ENCODE measurements around the gene HIVEP3.
A peak's percentile ranks its signal among the peaks of the same experiment; 100 is the strongest.

Gene HIVEP3

GRCh38 chr1:41621256-41621655, 297.5 kb downstream of the HIVEP3 start:
- FAIRE-seq: no peak

DNA sequence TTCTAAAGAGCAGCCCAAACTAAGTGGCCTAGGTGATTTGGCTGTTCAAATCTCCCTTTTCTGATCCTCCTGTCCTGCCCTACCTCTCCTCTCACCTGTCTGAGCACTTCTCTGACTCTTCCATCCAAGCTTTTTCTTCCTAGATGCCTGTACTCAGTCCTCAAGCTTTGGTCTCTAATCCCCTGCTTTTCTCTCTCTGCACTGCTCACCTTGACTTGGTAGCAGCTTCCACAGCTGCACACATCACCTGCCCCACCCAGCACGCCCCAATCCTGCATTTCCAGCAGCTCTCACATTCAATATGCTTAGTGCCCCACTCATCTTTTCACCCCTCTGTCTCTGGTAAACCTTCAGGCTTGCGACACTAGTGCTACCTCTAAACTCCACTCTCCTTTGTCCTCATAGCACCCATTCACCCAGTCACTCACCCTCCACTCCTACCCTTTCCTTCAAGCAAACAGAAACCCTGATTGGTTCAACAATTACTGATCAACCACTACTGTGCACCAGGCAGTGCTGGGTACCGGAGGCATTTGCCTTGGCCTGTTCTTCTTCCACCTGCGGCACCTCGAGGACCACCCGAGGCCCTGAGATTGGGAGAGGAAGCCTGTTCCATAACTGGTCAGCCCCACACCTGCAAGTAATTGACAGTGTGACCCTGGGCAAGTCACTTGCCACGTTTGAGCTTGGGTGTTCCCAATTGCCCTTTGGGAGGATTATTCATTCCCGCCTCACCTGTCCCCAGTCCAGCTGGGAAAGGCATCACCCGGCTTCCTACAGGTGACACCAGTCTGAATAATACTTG, 298.2 kb downstream of the HIVEP3 start:
- FAIRE-seq: no peak

DNA sequence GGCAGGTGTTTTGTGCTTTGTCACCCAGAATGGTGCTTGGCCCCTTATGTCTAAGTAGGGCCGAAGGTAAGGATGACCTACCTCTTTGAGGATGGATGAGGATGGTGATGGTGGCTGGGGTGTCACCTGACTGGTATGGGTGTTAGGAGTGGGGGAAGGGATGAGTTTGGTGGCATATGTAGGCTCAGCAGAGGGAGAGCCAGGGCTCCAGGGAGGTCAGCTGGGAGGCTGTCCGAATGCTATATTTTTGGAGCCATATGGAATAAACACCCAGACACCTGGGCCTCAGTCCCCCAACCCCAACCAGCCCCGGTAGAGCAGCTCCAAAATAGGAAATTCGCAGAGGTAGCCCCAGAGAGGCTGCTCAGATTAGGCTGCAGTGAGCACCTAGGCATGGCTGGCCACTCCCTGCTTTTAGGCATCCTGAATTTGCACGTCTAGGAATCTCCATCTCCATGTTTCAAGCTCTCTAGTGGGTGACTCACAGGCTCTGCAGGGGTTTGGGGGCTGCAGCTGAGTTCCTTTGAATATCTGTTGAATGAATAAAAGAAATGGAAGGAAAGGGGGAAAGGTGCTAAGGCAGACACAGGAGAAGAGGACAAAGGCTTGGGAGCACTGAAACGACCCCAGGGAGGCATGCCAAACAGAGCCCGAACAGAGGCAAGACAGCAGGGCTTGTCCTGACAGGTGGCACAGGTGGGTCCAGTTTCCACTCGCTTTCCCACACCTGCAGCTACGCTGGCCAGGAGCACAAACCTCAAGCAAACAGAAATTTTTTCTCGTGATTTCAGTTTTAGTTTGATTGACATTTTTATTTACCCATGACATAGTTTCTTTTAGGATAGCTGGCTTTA, 299.0 kb downstream of the HIVEP3 start:
- FAIRE-seq: no peak

GRCh38 chr1:41618871-41619270, 299.9 kb downstream of the HIVEP3 start:
- no peak for FAIRE-seq

DNA sequence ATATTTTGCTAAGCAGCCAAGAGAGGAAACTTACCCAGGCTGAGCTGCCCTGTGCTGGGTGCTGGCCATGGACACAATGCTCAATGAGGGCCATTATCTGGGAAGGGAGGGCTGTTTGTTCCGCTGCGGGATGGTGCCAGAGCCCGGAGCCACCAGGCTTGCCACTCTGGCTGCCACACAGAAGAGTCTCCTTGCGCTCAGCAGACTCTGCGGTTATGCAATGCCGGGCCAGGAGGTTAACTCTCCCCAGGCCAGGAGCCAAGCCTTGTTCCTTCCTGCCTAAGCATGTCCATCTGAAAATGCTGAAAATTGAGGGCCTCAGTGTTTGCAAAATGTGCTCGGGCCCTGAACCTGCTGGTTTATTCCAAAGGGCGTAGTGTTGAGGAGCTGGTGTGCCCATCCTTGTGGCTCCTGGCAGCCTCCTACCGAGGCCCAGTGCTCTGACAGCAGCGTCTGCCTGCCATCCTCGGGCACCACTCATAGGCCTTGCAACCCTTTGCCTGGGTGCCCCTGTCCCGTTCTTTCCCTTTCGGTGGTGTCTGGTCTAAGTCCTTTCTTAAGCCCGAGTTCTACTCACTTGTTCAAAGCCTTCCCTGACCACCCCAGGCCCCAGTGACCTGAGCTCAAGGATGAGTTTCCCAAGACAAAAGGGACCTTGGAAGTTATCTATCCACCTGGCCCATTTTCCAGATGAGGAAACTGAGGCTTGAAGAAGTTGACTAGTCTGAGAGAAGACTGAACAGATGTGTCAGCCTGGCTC, 300.5 kb downstream of the HIVEP3 start:
- no peak for FAIRE-seq

DNA sequence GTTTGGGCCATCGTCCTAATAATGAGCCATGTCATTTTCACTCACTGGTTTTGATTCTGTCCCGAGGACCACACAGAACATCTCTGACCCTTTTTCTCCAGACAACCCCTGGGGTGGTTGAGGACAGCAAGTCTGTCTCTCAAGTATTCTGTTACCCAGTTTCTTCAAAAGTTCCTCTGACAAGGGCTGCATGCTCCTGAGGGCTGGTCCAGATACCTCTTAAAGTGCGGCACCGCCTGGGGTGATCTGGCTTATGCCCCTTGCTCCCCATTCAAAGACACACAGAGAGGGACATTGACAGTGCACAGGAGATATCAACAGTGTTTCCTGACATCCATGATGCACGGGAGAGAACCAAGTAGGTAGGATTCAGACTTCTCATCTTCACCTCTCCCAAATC, 301.4 kb downstream of the HIVEP3 start:
- FAIRE-seq: no peak

GRCh38 chr1:41616563-41616962, 302.2 kb downstream of the HIVEP3 start:
- FAIRE-seq: no peak

GRCh38 chr1:41615981-41616380, 302.7 kb downstream of the HIVEP3 start:
- no peak for FAIRE-seq

- no peak for FAIRE-seq
Measured at GRCh38 chr1:41615316-41615715, 303.4 kb downstream of the HIVEP3 start.

DNA sequence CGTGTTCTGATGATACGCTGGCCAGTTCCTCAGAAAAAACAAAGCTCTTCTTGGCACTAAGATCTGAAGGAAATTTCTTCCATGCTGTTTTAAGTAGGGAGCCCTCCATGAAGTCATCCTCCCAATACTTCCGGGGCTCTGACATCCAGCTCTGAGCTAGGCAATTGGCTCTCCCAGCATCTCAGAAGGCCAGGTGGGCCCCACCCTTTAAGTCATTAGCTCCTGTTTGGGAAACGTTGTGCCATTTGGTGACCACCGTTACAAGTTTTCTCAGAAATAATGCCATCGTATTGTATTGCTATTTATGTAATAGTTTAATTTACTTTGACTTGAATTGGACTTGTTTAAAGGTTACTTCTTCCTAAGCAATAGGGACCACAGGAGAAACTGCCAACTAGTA, 303.9 kb downstream of the HIVEP3 start:
- no peak for FAIRE-seq

GRCh38 chr1:41613689-41614574, 304.8 kb downstream of the HIVEP3 start:
- FAIRE-seq: no peak

DNA sequence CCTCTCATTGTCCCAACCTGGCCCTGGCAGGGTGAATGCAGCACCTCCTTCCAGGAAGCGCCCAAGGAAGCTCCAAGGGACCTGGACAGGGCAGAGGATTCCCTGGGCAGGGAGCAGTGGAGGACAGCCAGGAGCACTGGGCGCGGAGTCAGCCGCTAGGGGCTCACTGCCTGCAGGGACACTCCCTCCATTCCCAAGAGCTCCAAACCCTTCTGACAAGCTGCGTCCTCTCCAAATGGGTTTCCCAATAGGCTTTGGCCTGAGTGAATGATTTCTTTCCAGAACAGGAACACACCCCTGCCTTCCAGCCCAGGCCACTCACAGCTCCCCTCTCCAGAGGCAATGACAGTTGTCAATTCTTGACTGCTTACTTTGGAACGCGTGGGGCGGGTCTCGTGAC, 305.8 kb downstream of the HIVEP3 start:
- FAIRE-seq: no peak

DNA sequence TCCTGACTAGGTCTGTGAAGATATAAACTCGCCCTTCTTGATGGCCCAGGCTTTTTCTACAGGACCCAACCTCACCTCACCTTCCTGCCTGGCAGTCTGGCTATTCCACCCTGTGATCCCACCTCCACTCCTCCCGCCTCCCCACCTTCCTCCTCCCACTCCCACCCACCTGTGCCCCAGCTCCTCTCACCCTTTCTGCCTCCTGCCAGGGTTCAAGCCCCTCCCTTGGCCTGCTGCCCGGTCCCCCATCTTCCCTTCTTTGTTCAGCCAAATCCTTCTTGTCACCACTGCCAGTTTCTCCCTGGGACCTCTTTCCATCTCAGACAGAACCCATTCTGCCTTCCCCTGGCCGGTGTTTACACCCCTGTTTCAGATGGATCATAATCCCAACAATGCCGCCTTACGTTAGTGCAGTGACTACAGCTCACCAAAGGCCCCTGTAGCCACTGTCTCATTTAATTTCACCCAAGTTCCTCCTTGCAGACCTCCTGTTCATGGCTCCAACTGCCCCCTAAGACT, 306.7 kb downstream of the HIVEP3 start:
- FAIRE-seq: no peak

GRCh38 chr1:41611068-41611931, 307.4 kb downstream of the HIVEP3 start:
- no peak for FAIRE-seq

DNA sequence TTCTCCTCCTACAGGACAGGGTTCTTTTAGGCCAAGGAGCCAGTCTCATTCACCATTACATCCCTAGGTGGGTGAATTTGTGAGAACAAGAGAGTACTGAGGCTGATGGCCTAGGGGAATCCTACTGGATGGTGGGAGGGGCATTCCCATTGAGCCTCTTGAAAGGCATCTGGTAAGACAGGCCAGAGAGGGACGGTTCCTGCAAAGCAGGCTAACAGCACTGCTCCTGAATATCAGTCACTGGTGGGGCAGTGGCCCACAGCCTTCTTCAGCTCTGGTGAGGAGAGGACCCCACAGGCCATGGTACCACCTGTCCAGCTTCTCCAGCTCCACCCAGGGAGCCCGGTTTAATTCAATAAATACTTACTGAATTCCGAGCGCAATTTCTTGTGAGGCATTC, 308.4 kb downstream of the HIVEP3 start:
- no peak for FAIRE-seq

DNA sequence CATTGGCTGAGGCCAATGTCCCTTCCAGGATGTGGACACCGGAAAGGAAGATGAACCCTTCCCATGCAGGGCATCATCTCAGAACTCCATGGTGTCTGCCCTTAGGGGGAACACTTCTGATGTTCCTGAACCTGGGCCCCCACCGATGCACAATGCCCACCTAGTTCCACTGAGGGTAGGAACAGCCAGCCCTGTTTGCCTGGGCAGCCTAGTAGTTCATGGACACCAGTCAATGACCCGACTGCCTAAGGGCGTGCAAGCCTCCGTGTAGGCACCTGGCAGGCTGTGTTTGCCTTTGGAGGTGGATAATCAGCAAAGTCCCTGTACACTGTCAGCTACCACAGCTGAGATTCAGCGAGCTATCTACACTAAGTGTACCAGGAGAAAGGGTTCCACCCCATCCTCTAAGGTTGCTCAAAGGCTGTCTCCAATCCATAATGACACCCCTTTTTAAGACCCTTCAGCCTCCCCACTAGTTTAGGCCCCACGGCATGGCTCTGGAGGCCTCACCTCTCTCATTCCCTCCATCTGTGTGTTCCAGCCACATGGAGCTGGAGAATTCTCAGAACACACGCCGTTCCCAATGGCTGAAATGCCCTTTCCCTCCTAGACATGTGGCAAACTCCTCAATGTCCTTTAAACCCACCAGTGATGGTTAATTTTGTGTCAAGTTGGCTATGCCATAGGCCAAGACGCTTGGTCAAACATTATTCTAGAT, 309.4 kb downstream of the HIVEP3 start:
- no peak for FAIRE-seq

DNA sequence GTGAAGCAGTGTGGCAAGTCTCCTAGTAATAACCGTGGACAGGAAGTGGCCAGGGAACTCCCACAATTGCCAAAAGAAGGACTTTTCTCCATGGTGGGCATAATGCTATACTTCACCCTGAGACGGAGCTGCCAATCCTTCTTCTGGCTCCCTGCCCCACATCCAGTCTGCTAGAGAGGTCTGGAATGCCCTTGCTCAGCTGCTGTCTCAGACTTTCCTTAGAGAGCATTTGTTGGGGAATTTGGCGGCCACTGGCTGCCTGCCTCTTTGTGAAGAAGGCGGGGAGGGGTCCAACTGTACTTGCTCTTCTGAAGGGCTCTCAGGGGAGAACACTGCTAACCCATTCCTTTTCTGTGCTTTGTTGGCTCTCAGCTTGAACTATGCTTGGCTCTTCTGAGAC, 310.5 kb downstream of the HIVEP3 start:
- no peak for FAIRE-seq

GRCh38 chr1:41607808-41608207, 310.9 kb downstream of the HIVEP3 start:
- FAIRE-seq: no peak

DNA sequence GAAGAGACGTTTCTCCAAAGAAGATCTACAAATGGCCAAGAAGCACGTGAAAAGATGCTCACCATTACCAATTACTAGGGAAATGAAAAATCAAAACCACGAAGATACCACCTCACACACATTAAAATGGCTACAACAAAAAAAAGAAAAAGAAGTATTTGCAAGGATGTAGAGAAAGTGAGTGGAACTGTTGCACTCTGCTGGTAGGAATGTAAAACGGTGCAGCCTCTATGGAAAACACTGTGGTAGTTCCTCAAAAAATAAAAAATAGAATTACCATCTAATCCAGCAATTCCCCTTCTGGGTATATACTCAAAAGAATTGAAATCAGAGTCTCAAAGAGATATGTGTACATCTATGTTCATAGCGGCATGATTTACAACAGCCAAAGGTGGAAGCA, 318.8 kb downstream of the HIVEP3 start:
- FAIRE-seq: peak; percentile 46

DNA sequence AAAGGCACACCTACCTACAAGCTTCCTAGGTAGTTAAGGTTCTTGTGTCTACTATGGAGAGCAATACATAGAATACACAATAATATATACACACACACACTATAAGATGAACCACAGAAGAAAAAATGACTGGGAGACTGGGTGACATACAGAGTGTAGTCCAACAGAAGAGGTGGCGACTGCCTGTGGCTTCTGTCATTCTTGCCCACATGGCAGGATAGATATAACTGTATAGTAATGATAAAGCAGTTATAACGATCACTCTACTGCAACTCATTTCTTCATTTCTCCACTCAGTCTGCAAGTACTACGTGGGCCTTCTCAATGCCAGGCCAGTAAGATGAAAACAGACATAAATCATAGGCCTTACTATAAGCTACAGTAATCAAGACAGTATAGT, 320.4 kb downstream of the HIVEP3 start:
- FAIRE-seq: no peak

All from TTC549 (cell line).